ENCODE measurements around the gene CLDN16.

Gene CLDN16

DNA sequence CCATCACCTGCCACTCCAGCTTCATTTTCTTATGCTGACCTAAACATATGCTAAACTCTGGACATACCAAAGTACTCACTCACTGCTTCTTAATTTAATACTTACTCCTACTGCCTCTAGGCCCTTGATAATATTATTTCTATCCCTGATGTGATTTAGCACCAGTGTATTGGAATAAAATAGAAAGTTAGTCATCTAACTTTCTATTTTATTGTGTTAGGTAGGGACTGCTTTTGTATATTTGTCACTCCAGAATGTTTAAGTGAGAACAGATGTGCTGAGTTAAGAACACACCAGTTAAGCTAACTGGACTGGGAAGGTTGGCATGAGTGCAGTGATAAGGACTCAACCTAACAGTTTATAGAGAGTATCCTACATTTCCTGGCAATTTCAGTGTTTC lies 6.5 kb upstream of the CLDN16 start:
- DNase-seq, result no peak

DNA sequence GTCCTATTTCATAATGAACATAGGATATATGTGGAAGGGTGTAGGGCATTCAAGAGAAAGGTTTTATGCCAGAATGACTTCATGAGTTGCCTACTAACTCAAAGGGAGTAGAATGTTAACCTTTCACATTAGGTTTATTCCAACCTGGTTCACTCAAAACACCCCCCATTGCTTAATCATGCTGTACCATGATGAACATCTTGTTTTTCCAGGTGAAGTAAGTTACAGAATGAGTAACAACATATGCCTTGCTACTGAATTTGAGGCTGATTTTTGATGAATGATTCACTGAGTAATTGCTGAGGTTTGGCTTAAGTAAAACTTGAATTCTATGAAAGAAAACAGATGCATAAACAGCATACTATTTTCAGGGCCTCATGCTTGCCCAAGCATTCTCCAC lies 5.9 kb upstream of the CLDN16 start:
- no peak for DNase-seq

DNA sequence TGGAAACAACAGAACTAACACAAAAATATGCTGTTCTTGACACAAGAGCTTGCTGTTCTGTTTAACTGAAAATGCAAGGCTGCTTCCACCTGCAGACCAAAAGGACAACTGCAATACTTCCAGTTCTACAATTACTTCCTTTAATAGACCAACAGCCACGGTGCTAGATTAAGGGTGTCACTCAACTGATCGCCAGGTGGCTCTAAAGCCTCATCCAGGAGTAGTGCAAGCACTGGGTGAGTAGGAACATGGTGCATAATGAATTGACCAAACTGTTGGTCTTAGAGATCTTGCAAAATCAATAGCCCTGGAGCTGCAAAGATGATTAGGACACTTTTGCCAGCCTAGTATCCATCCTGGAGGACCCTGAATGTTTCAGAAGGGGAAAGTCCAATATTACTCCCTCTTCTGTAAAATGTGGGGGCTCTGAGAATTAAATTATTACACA lies 3.6 kb upstream of the CLDN16 start:
- DNase-seq, result peak; percentile 27

DNA sequence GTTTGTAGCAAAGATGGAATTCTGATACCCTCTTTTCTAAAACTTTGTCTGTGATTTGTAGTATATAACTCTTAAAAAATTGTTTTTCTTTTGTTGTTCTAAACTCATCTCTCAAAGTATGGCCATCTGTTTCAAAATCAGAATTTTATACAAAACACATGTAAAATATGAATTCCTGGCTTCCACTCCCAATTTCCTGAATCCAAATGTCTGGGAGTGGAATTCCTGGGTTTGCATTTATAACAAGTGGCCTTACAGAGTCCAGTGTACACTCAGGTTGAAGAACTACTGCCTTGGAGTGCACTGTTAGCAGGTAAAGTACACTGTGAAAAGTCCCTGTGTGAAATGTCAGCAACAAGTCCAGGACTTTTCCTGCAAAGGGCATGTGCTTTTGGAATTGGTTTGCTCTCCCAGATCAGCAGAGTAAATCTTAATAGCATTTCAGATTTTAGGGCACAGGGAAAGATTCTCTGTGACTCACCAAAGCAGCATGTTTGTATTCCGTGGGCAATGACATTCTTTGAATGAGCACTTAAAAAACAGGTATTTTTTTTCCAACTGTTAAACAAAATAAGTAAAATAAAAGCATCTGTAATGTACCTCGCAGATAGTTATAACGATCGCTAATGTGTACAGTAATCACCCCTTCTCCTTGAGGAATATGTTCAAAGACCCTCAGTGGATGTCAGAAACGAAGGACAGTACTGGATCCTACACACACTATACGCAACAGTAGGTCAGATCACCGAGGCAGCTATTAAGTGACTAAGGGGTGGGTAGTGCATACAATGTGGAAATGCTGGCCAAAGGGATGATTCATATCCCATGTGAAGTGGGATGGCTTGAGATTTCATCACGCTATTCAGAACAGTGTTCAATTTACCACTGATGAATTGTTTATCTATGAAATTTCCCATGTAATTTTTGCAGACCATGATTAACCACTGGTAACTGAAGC lies 2.0 kb upstream of the CLDN16 start:
- no peak for DNase-seq

GRCh38 chr3:190388703-190389102 lies 740 bp downstream of the CLDN16 start:
- DNase-seq, result no peak

DNA sequence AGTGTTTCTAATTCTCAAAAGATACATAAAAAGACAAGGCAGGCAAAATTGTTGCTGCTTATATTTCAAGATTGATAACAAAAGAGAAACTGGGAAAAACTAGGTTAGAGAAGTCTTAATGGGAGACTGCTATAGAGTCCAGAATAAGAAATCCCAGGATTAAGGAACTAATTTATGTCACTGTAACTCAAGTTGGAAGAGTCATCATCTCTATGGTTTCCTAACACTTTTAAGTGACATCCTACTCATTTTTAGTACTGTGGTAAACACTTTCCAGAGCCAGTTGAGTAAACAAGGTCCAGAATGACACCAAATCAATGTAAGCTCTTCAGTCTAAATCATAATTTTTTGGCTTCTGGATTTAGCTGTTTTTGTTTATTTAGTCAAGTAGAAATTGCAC lies 8.0 kb downstream of the CLDN16 start:
- no peak for DNase-seq

GRCh38 chr3:190397889-190398288 lies 9.9 kb downstream of the CLDN16 start:
- no peak for DNase-seq

DNA sequence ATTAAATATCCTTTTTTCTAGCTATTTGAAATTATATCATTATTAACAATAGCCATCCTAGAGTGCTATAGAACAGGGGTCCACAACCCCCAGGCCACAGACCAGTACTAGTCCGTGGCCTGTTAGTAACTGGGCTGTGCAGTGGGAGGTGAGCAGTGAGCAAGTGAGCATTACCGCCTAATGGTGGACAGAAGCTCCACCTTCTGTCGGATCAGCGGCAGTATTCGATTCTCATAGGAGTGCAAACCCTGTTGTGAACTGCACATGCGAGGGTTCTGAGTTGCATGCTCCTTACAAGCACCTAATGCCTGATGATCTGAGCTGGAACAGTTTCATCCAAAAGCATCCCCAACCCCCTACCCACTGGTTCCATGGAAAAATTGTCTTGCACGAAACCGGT lies 11.7 kb downstream of the CLDN16 start:
- DNase-seq, result no peak

GRCh38 chr3:190401963-190402362 lies 14.0 kb downstream of the CLDN16 start:
- no peak for DNase-seq

GRCh38 chr3:190404715-190405114 lies 16.8 kb downstream of the CLDN16 start:
- no peak for DNase-seq

- no peak for DNase-seq
Measured at GRCh38 chr3:190414297-190414696, 26.3 kb downstream of the CLDN16 start.

DNA sequence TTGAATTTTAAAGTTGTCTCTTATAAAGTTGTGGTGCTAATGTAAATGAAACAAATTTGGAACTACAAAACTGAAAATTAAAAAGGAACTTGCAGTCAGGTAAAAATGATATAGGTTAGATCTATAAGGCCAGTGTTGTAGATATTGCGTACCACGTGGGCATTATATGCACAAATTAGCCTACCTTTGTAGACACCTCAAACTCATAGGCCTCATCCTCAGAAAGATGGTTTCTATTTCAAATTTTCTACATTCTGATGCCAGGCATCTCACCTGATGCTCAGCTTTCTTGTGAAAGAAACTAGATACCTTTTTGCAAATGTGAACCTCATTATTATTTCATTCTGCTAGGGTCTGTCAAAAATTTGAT lies 36.1 kb downstream of the CLDN16 start:
- no peak for DNase-seq

DNA sequence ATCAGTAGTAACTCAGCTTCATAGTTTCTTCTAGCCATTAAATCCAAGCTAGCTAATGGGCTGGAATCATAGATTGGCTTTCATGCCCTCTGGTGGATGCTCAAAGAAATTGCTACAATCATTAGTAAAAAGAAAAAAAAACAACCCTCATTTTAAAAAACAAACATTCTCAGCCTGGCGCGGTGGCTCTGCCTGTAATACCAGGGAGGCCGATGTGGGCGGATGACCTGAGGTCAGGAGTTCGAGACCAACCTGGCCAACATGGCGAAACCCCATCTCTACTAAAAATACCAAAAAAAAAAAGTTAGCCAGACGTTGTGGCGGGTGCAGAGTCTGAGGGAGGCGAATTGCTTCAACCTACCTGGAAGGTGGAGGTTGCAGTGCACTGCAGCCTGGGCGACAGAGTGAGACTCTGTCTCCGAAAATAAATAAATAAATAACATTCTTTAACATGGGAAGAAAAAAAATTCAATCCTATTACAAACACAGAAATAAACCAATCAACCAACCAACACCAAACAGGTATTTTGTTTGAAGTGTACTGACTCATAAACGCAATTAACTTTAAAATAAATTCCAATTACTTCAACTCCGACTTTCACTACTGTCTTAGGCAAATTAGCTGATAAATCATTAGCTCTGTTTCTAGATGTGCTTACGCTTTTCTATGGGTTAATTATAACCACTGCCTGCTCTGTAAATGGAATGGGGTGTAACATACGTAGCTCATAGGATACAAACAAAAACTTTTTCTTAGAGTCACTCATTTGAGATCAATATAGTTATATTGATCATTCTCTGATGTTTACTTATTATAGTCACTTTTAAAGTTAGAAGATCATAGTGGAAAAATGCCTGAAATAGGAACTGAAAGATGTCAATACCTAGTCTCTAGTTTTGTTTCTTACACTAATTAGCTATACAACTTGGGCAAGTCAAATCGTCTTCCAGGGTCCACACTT lies 36.8 kb downstream of the CLDN16 start:
- DNase-seq, result peak; percentile 69

DNA sequence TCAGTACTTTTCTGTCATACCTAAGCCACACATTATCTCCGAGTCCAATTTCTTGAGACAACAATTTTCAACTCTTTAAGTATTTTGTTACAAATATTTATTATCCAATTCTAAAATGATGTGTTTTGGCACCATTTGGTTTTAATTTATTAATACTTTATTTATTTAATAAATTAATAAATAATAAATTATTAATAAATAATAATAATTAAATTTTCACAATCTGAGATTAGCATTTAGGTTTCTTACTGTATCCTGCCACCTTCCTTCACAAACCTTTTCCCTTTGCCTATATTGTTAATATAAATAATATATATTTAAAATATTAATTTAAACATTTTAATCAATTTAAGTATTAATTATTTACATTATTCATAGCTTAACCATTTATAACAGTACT lies 37.9 kb downstream of the CLDN16 start:
- DNase-seq, result no peak

DNA sequence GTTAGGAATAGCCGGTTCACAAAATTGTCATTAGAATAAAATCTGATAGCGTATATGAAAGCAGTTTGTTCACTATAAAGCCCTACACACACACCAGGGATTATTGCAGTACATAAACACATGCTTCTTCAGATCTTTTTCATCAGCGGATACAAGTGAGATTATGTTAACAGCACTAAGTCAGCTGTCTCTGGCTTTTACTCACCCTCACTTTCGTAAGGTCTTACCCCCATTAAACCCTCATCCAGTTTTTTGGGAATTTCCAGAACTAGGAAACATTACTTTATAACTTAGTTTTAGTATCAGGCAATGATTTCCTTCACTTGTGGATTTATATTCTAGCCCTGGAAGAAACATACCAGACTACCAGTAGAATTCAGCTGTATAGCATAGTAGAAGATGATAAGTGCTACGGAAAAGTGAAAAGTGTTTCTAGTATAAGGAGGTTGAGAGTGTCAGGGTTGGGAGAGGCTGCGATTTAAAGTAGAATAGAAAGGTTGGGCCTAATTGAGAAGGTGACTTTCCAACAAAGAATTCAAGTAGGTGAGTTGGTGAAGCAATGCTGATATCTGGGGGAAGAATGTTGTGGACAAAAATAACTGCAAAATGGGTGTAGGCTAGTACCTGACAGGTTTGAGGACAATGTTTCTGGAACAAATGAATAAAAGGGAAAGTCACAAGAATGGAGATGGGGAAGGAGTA lies 39.0 kb downstream of the CLDN16 start:
- DNase-seq, result no peak

DNA sequence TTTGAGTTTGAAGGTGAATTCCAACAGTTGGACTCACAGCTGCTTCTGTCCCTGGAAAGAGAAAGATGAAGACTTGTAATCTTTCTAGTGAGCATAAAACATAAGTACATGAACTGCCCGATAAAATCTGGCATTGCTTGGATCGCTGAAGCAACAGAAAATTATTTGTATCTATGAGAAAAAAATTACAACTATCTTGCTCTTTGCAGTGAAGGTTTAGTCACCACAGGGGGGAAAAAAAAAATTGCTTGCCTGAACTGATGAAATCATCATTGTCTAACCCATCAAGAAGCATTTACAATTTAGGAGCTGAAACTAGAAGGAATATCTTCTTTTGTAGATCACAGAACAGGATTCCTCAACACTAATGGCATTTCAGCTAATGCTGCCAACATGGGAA lies 41.7 kb downstream of the CLDN16 start:
- no peak for DNase-seq

GRCh38 chr3:190430906-190431305 lies 42.9 kb downstream of the CLDN16 start:
- no peak for DNase-seq

- DNase-seq, result no peak
Measured at GRCh38 chr3:190432216-190432615, 44.3 kb downstream of the CLDN16 start.

GRCh38 chr3:190433626-190434025 lies 45.7 kb downstream of the CLDN16 start:
- DNase-seq, result no peak

DNA sequence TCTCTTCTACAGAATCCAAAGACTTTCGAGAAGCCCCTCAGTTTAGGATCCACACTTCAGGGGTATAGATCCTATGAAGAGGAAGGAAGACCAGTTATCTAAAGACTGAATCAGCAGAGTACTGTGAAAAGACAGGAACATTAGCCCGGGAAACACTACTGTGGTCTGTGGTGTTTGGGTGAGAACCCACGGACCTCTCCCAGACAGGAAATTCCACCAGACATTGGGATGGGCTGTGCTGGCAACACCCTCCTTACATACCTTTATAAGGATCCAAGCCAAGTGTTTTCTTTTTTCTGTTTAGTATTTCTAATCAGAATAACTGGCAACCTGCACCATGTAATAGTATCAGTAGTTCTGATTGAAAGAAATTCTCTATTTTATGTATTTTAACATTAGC lies 47.7 kb downstream of the CLDN16 start:
- DNase-seq, result no peak

DNA sequence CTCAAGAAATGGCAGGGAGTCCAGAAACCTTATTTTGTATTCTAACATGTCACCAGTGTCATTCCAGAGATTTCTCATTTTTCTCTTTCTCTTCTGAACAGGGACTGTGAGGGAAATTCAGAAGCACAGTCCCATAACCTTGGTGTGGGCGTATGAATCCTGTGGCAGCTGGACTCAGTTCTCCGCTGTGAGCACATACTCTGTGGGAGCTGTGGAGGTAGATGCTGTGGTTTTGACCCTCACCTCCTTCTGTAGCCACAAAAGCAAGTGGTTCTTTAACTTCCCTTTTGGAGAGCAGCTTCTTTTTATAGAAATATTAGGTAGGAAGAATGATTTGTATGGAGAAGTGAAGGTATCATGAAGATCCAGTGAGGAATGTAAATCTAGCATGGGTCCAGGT lies 48.4 kb downstream of the CLDN16 start:
- DNase-seq, result no peak

GRCh38 chr3:190442240-190442639 lies 54.3 kb downstream of the CLDN16 start:
- no peak for DNase-seq

GRCh38 chr3:190443257-190443656 lies 55.3 kb downstream of the CLDN16 start:
- DNase-seq, result no peak
